ENCODE results near the gene SKAP1.

DNA sequence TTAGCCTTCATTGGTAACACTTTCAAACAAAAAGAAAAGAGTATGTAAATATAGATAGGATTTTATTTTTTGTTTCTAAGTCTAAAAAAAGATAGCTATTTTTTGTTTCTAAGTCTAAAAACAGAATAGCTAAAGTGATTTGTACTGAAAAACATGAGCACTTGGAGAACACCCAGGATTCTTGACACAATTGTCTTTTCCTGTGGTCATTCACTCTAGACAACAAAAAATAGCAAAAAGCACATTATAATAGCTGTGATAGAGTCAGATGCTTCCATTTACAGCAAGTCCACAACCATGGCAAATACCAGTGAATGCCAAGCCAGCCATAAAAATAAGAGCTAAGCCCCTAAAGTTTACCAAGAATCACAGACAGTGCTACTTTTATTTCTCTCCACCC, 36.7 kb downstream of the SKAP1 start:
- TF ChIP-seq ZFX (IDR thresholded peaks at IDR 0.05; ENCODE audit: borderline replicate concordance), result no peak
- TF ChIP-seq, protein P1, sequence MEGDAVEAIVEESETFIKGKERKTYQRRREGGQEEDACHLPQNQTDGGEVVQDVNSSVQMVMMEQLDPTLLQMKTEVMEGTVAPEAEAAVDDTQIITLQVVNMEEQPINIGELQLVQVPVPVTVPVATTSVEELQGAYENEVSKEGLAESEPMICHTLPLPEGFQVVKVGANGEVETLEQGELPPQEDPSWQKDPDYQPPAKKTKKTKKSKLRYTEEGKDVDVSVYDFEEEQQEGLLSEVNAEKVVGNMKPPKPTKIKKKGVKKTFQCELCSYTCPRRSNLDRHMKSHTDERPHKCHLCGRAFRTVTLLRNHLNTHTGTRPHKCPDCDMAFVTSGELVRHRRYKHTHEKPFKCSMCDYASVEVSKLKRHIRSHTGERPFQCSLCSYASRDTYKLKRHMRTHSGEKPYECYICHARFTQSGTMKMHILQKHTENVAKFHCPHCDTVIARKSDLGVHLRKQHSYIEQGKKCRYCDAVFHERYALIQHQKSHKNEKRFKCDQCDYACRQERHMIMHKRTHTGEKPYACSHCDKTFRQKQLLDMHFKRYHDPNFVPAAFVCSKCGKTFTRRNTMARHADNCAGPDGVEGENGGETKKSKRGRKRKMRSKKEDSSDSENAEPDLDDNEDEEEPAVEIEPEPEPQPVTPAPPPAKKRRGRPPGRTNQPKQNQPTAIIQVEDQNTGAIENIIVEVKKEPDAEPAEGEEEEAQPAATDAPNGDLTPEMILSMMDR (IDR thresholded peaks at IDR 0.05), result no peak
